Activated naive CD4-positive, alpha-beta T cell treated with Interleukin-2 at 50 U/mL for 16 hours (primary cell): Measurements from ENCODE around the gene RRAS.
"Not testable (repeated sequence)": the region's sequence is repeated elsewhere in the genome, so short reads cannot be mapped to it uniquely, and the experiment has no call there.

Source experiments
- DNase-seq: peaks from one replicate; pipeline ENCODE4 v3.0.0-alpha.2; 2020

Gene RRAS

GRCh38 chr19:49652551-49653465 lies 12.9 kb upstream of the RRAS start:
- no peak for DNase-seq

GRCh38 chr19:49651820-49652550 lies 12.0 kb upstream of the RRAS start:
- no peak for DNase-seq

GRCh38 chr19:49651029-49651819 lies 11.3 kb upstream of the RRAS start:
- no peak for DNase-seq

GRCh38 chr19:49646586-49646985 lies 6.6 kb upstream of the RRAS start:
- no peak for DNase-seq

GRCh38 chr19:49645995-49646394 lies 6.1 kb upstream of the RRAS start:
- no peak for DNase-seq

- no peak for DNase-seq
These were observed 5.6 kb upstream of the RRAS start for GRCh38 chr19:49645592-49645991.

- DNase-seq = no peak
These were observed 3.5 kb upstream of the RRAS start for GRCh38 chr19:49643466-49643865.

GRCh38 chr19:49642492-49643035 lies 2.6 kb upstream of the RRAS start:
- no peak for DNase-seq

GRCh38 chr19:49641688-49642491 lies 1.9 kb upstream of the RRAS start, which contains the start of gene SCAF1:
SCAF1 (plus strand) TSS chr19:49642209; CDS start chr19:49645027, 2,818 bp downstream.
- DNase-seq = peak; percentile 99

GRCh38 chr19:49639401-49640112 lies 386 bp downstream of the RRAS start:
- DNase-seq = peak; percentile 9

- no peak for DNase-seq
These were observed 1.9 kb downstream of the RRAS start for GRCh38 chr19:49637821-49638738.

- DNase-seq = no peak
These were observed 3.6 kb downstream of the RRAS start for GRCh38 chr19:49636233-49636932.

GRCh38 chr19:49635530-49636232 lies 4.3 kb downstream of the RRAS start:
- DNase-seq = no peak

- not testable (repeated sequence) for DNase-seq
These were observed 6.7 kb downstream of the RRAS start for GRCh38 chr19:49633273-49633672.

- no peak for DNase-seq
These were observed 7.4 kb downstream of the RRAS start for GRCh38 chr19:49632576-49632975.

- DNase-seq = no peak
These were observed 8.2 kb downstream of the RRAS start for GRCh38 chr19:49631610-49632192.

- DNase-seq = no peak
These were observed 8.8 kb downstream of the RRAS start for GRCh38 chr19:49631014-49631588.

GRCh38 chr19:49629659-49630058 lies 10.3 kb downstream of the RRAS start:
- DNase-seq = no peak
